HepG2 (cell line): ENCODE data around the gene RBBP8NL. TPM values are rescaled to one million over a fixed set of nuclear protein-coding genes. Genes with fewer than 3 reads are reported as not detected.

Experiments used
- BHLHE40 ChIP-seq: IDR thresholded peaks from 2 replicates; pipeline ENCODE4 v1.6.1; 2011; ENCODE audit warnings: low read length, improper control_type of control experiment
- DR1 ChIP-seq: sonication (generic); formaldehyde crosslinking; IDR thresholded peaks from 2 replicates; pipeline ENCODE4 v1.8.0; 2021; ENCODE audit warnings: mild to moderate bottlenecking, missing genetic modification reagents, inconsistent platforms
- FOXK1 ChIP-seq: sonication (generic); formaldehyde crosslinking; IDR thresholded peaks from 2 replicates; pipeline ENCODE4 v1.4.0; 2020; ENCODE audit warnings: low read depth, missing genetic modification reagents, borderline replicate concordance
- GABPB1 ChIP-seq: IDR thresholded peaks from 2 replicates; pipeline ENCODE4 v1.6.1; 2016; ENCODE audit warnings: mild to moderate bottlenecking, missing genetic modification reagents, moderate library complexity, missing compliant biosample characterization
- KLF15 ChIP-seq: sonication (generic); formaldehyde crosslinking; IDR thresholded peaks from 2 replicates; pipeline ENCODE4 v1.8.1; 2023; ENCODE audit warnings: borderline replicate concordance, mild to moderate bottlenecking, inconsistent platforms, missing genetic modification reagents, mixed read lengths
- MED13 ChIP-seq: sonication (generic); formaldehyde crosslinking; IDR thresholded peaks from 2 replicates; pipeline ENCODE4 v1.5.0; 2020; ENCODE audit warnings: missing genetic modification reagents
- NR2F2 ChIP-seq: IDR thresholded peaks from 2 replicates; pipeline ENCODE4 v1.6.1; 2012; ENCODE audit warnings: low read depth, inconsistent platforms, borderline replicate concordance
- PHF21A ChIP-seq: sonication (generic); formaldehyde crosslinking; IDR thresholded peaks from 2 replicates; pipeline ENCODE4 v1.5.0; 2020; ENCODE audit warnings: mild to moderate bottlenecking, missing genetic modification reagents
- SOX5 ChIP-seq: IDR thresholded peaks from 2 replicates; pipeline ENCODE4 v1.6.1; 2016; ENCODE audit warnings: borderline replicate concordance
- SP2 ChIP-seq: sonication (generic); formaldehyde crosslinking; IDR thresholded peaks from 2 replicates; pipeline ENCODE4 v1.5.1; 2020; ENCODE audit warnings: mild to moderate bottlenecking, missing genetic modification reagents
- TBX2 ChIP-seq: sonication (generic); formaldehyde crosslinking; IDR thresholded peaks from 2 replicates; pipeline ENCODE4 v1.5.0; 2020; ENCODE audit warnings: missing genetic modification reagents, mild to moderate bottlenecking, borderline replicate concordance
- THAP11 ChIP-seq: IDR thresholded peaks from 2 replicates; pipeline ENCODE4 v1.6.1; 2016; ENCODE audit warnings: missing biosample characterization, missing genetic modification reagents
- ZNF101 ChIP-seq: sonication (generic); formaldehyde crosslinking; IDR thresholded peaks from 2 replicates; pipeline ENCODE4 v1.4.0; 2020; ENCODE audit warnings: mild to moderate bottlenecking, low read depth, missing genetic modification reagents, borderline replicate concordance
- ZNF138 ChIP-seq: sonication (generic); formaldehyde crosslinking; IDR thresholded peaks from 2 replicates; pipeline ENCODE4 v1.5.0; 2020; ENCODE audit warnings: mild to moderate bottlenecking, low read depth, missing genetic modification reagents
- ZNF562 ChIP-seq: sonication (generic); formaldehyde crosslinking; IDR thresholded peaks from 2 replicates; pipeline ENCODE4 v1.8.0; 2022; ENCODE audit warnings: missing genetic modification reagents, borderline replicate concordance
- ZSCAN31 ChIP-seq: sonication (generic); formaldehyde crosslinking; IDR thresholded peaks from 2 replicates; pipeline ENCODE4 v1.5.0; 2020; ENCODE audit warnings: low read depth, mild to moderate bottlenecking, missing genetic modification reagents
- polyA plus RNA-seq, 8 experiments: library from polyadenylated mRNA; depleted of rRNA in 3 of 8; stranded (reverse) in 7 of 8; unstranded in 1 of 8; fragments of >200 nt; fragmentation: Illumina TruSeq in 4 of 8; extraction: Trizol in 4 of 8; gene quantifications; 2 replicates each; pipeline versions ENCODE4 v1.2.1 to v1.2.3, GENCODE V29; 2011 to 2016; ENCODE audit warnings: low read depth in 4 of 8, missing spikeins in 1 of 8, mixed read lengths in 1 of 8; ENCODE audit not compliant: insufficient read depth in 1 of 8
- total RNA-seq, 5 experiments: library from RNA; depleted of rRNA; stranded (reverse); fragments of >200 nt; fragmentation: Illumina TruSeq; extraction: Trizol; gene quantifications; 2 replicates each; pipeline ENCODE4 v1.2.3, GENCODE V29; 2016; ENCODE audit warnings: low read depth in 1 of 5
- TF ChIP-seq, protein P1 (sequence below): sonication (generic); formaldehyde crosslinking; IDR thresholded peaks from 2 replicates; pipeline ENCODE4 v1.8.0; 2022; ENCODE audit warnings: missing genetic modification reagents, low read depth, mild to moderate bottlenecking, borderline replicate concordance
- TF ChIP-seq, protein P2 (sequence below): sonication (generic); formaldehyde crosslinking; IDR thresholded peaks from 2 replicates; pipeline ENCODE4 v1.4.0; 2020; ENCODE audit warnings: missing genetic modification reagents, borderline replicate concordance
- TF ChIP-seq, protein P3 (sequence below), 2 experiments: sonication (generic) in 1 of 2; formaldehyde crosslinking in 1 of 2; IDR thresholded peaks; 2 replicates each; pipeline versions ENCODE4 v1.4.0 to v1.6.1; 2018 to 2020; ENCODE audit warnings: missing genetic modification reagents in 2 of 2, borderline replicate concordance in 1 of 2, low read depth in 1 of 2, mild to moderate bottlenecking in 1 of 2, missing biosample characterization in 1 of 2
- TF ChIP-seq, protein P4 (sequence below): sonication (generic); formaldehyde crosslinking; IDR thresholded peaks from 2 replicates; pipeline ENCODE4 v1.9.0; 2022; ENCODE audit warnings: low read depth, missing genetic modification reagents

RBBP8NL gene
- total and polyA plus RNA-seq, 2 of the 13 experiments (the other 11 are each of a cell fraction or from before 2014, with no cell fraction given) = 0.69 to 0.86 TPM

DNA sequence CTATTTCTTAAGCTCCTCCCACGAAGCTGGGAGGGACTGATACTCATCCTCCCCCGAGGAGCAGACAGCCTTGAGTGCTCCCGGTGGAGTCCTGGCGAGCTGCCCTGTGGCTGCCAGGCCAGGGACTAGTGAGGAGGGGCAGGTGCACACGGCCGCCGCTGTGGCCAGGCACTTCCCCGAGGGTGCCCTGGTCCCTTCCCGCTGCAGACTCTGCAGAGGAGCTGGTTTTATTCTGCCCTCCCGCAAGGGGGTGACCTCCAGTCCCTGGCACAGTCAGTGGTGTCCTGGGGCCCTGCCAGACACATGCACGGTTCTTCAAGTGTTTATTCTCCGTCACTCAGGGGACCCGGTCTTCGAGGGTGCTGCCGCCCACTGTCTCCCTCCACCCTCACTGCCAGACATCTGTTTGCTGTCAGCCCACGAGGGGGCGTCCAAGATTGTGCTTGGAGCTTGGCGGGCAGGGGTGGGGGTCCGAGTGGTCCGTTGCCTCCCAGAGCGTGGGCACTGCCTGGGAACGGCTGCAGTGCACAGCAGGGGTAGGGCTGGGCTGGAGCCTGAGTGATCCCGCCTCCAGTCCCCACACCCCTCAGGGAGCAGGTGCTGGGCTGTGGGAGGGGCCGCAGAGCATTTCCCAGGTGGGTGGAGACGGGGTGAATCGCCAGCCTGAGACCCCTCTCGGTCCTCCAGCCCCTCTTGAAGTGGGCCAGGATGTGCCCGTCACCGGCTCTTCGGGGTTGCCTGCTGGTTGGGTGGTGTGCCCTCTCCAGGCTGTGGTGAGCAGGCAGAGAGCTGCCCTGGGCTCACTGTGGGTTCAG, 17.2 kb downstream of the RBBP8NL start (continued):
- TF ChIP-seq ZNF562 (CRISPR knock-in tag) (no peak), THAP11 (CRISPR knock-in tag) (0 out of 2 replicates have a peak, but pooled peaks have one; percentile 11), ZNF138 (peak; percentile 73; the same call in 1 of the 2 replicates), PHF21A (CRISPR knock-in tag) (peak; percentile 45; the same call in 1 of the 2 replicates), SOX5 (CRISPR knock-in tag) (no peak), FOXK1 (no peak), ZNF101 (CRISPR knock-in tag) (no peak), NR2F2 (no peak), GABPB1 (CRISPR knock-in tag) (no peak), KLF15 (no peak; the same call in 1 of the 2 replicates), ZSCAN31 (CRISPR knock-in tag) (no peak), TBX2 (CRISPR knock-in tag) (no peak; the same call in 1 of the 2 replicates), SP2 (CRISPR knock-in tag) (peak; percentile 25; the same call in 1 of the 2 replicates), DR1 (CRISPR knock-in tag) (no peak), BHLHE40 (no peak), MED13 (CRISPR knock-in tag) (no peak)
- TF ChIP-seq, protein P1, sequence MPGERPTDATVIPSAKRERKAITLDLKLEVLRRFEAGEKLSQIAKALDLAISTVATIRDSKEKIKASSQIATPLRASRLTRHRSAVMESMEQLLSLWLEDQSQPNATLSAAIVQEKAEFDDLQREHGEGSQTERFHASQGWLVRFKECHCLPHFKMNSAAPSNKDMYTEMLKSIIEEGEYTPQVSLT (CRISPR knock-in tag) = no peak
- TF ChIP-seq, protein P2, sequence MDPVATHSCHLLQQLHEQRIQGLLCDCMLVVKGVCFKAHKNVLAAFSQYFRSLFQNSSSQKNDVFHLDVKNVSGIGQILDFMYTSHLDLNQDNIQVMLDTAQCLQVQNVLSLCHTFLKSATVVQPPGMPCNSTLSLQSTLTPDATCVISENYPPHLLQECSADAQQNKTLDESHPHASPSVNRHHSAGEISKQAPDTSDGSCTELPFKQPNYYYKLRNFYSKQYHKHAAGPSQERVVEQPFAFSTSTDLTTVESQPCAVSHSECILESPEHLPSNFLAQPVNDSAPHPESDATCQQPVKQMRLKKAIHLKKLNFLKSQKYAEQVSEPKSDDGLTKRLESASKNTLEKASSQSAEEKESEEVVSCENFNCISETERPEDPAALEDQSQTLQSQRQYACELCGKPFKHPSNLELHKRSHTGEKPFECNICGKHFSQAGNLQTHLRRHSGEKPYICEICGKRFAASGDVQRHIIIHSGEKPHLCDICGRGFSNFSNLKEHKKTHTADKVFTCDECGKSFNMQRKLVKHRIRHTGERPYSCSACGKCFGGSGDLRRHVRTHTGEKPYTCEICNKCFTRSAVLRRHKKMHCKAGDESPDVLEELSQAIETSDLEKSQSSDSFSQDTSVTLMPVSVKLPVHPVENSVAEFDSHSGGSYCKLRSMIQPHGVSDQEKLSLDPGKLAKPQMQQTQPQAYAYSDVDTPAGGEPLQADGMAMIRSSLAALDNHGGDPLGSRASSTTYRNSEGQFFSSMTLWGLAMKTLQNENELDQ (CRISPR knock-in tag) = 0 out of 2 replicates have a peak, but pooled peaks have one; percentile 15
- TF ChIP-seq, protein P3, sequence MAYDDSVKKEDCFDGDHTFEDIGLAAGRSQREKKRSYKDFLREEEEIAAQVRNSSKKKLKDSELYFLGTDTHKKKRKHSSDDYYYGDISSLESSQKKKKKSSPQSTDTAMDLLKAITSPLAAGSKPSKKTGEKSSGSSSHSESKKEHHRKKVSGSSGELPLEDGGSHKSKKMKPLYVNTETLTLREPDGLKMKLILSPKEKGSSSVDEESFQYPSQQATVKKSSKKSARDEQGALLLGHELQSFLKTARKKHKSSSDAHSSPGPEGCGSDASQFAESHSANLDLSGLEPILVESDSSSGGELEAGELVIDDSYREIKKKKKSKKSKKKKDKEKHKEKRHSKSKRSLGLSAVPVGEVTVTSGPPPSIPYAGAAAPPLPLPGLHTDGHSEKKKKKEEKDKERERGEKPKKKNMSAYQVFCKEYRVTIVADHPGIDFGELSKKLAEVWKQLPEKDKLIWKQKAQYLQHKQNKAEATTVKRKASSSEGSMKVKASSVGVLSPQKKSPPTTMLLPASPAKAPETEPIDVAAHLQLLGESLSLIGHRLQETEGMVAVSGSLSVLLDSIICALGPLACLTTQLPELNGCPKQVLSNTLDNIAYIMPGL (CRISPR knock-in tag; IDR thresholded peaks at IDR 0.05; ENCODE audit: borderline replicate concordance in 1 of 2, low read depth in 1 of 2) = peak; percentile 70 to 83; a peak in 2 of 4 replicates
- TF ChIP-seq, protein P4, sequence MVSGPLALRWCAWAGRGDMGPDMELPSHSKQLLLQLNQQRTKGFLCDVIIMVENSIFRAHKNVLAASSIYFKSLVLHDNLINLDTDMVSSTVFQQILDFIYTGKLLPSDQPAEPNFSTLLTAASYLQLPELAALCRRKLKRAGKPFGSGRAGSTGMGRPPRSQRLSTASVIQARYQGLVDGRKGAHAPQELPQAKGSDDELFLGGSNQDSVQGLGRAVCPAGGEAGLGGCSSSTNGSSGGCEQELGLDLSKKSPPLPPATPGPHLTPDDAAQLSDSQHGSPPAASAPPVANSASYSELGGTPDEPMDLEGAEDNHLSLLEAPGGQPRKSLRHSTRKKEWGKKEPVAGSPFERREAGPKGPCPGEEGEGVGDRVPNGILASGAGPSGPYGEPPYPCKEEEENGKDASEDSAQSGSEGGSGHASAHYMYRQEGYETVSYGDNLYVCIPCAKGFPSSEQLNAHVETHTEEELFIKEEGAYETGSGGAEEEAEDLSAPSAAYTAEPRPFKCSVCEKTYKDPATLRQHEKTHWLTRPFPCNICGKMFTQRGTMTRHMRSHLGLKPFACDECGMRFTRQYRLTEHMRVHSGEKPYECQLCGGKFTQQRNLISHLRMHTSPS = no peak; the same call in 1 of the 2 replicates
